ENCODE results near the gene PLPP6. TPM values are rescaled to one million over a fixed set of nuclear protein-coding genes. Genes with fewer than 3 reads are reported as not detected.

PLPP6 gene
- total RNA-seq, 4 donors from 2014 or later: 2.5 to 3.1 (median 2.5) TPM

DNA sequence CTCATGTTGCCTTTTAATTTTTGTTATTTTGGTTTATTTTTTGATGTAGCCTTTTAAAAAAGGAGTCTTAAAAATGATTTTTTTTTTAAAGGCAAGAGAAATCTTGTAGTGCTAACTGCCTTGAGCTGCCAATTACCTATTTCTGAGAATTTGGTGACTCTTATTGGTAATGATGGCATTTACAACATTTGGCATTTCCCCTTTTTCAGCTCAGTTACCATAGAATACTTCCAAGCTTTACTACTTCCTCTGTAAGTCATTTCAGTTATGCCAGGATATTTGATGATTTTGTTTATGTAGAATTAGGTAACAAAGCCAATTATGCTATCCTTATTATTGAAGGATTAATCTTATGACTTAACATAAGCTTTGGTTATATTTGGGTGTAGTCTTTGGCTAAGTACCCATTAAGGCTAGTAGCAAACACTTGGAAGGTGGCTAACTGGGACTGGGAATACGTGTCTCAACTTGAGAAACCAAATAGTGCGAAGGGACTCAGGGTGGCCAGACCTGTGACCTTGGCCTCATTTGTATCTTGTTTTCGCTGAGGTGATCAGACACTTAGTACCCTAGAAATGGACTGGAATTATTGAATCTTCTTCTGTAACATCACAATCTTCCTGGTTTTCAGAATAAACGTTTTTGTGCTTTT, 45.0 kb downstream of the PLPP6 start:
- in situ Hi-C loops (cut with MboI; ENCODE audit: low sequenced_read_pairs in 4 of 4): loop anchor here in 1 of 4 donors (25.0 kb wide), 1 partner anchor 105 kb away; no protein-coding TSS in a partner anchor
- peak overlapping the region in 3 of 4 donors; percentile 32 to 39 (median 36) for H3K27ac ChIP-seq
- TF ChIP-seq, protein P1, sequence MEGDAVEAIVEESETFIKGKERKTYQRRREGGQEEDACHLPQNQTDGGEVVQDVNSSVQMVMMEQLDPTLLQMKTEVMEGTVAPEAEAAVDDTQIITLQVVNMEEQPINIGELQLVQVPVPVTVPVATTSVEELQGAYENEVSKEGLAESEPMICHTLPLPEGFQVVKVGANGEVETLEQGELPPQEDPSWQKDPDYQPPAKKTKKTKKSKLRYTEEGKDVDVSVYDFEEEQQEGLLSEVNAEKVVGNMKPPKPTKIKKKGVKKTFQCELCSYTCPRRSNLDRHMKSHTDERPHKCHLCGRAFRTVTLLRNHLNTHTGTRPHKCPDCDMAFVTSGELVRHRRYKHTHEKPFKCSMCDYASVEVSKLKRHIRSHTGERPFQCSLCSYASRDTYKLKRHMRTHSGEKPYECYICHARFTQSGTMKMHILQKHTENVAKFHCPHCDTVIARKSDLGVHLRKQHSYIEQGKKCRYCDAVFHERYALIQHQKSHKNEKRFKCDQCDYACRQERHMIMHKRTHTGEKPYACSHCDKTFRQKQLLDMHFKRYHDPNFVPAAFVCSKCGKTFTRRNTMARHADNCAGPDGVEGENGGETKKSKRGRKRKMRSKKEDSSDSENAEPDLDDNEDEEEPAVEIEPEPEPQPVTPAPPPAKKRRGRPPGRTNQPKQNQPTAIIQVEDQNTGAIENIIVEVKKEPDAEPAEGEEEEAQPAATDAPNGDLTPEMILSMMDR (IDR thresholded peaks at IDR 0.05 in 4 of 5, conservative IDR thresholded peaks at IDR 0.05 in 1 of 5): no peak
- no peak for TF ChIP-seq POLR2A (IDR thresholded peaks at IDR 0.05)
- H3K4me1 ChIP-seq: peaks cover 0 to 7% of the 10 kb centered on the region in 2 donors
- no peak for DNase-seq
- intact Hi-C loops (cut with DNase I; ENCODE audit: low total_unique reads): no loop called here
- H3K9me3 ChIP-seq: no peaks in the 10 kb centered on the region
- H3K4me3 ChIP-seq: no peak overlapping the region
- no peaks in the 10 kb centered on the region for H3K27me3 ChIP-seq
- H3K36me3 ChIP-seq: peaks cover 5 to 48% of the 10 kb centered on the region in 2 donors
- ATAC-seq: no peak

DNA sequence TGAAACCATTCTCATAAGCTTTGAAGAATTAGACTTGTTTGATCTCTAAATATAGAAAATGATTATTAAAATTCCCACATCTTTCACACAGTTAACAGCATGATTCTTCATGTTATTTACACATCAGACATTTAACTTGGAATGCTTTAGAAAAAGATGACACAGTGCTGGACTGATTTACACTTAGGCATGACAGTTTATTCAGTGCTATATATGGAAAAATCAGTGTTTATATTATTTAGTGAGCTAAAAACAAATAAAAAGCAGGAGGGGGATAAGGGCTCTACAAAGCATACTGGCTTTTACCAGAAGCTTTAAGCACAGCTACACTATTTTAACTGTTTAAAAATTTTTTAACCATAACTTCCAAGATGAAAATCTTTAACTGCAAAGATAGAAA, 47.3 kb downstream of the PLPP6 start:
- in situ Hi-C loops (cut with MboI; ENCODE audit: low sequenced_read_pairs in 4 of 4): loop anchor here in 1 of 4 donors (25.0 kb wide), 1 partner anchor 103 kb away; no protein-coding TSS in a partner anchor

DNA sequence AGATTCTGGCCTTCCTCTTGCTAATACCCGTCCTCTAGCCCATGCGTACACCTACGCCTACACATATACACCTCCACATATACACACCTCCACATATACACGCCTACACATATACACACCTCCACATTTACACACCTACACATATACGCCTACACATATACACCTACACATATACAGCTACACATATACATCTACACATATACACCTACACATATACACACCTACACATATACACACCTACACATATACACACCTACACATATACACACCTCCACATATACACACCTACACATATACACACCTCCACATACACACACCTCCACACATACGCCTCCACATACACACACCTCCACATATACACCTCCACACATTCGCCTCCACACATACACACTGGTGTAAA, 51.8 kb downstream of the PLPP6 start:
- DNase-seq (no peak), ATAC-seq (no peak)
- Histone ChIP-seq H3K36me3 (peaks cover 0 to 35% of the 10 kb centered on the region in 2 donors), H3K4me1 (peaks cover 14 to 17% of the 10 kb centered on the region in 2 donors), H3K9me3 (no peaks in the 10 kb centered on the region), H3K27ac (no peak overlapping the region), H3K27me3 (no peaks in the 10 kb centered on the region), H3K4me3 (no peak overlapping the region)
- in situ Hi-C loops (cut with MboI; ENCODE audit: low sequenced_read_pairs in 4 of 4) (loop anchor here in 1 of 4 donors (25.0 kb wide), 1 partner anchor 98 kb away; no protein-coding TSS in a partner anchor), intact Hi-C loops (cut with DNase I; ENCODE audit: low total_unique reads) (no loop called here)
- TF ChIP-seq, protein P1 (IDR thresholded peaks at IDR 0.05 in 4 of 5, conservative IDR thresholded peaks at IDR 0.05 in 1 of 5): no peak
- TF ChIP-seq POLR2A (IDR thresholded peaks at IDR 0.05): no peak

More for the DNA sequence above, 47.3 kb downstream of the PLPP6 start:
- intact Hi-C loops (cut with DNase I; ENCODE audit: low total_unique reads): no loop called here
- Histone ChIP-seq H3K9me3 (no peaks in the 10 kb centered on the region), H3K4me1 (peaks cover 6 to 15% of the 10 kb centered on the region in 2 donors), H3K4me3 (no peak overlapping the region), H3K27me3 (no peaks in the 10 kb centered on the region), H3K27ac (no peak overlapping the region), H3K36me3 (peaks cover 5 to 31% of the 10 kb centered on the region in 2 donors)
- DNase-seq: no peak
- no peak for ATAC-seq
- TF ChIP-seq POLR2A (IDR thresholded peaks at IDR 0.05): no peak
- TF ChIP-seq, protein P1 (IDR thresholded peaks at IDR 0.05 in 4 of 5, conservative IDR thresholded peaks at IDR 0.05 in 1 of 5): no peak

DNA sequence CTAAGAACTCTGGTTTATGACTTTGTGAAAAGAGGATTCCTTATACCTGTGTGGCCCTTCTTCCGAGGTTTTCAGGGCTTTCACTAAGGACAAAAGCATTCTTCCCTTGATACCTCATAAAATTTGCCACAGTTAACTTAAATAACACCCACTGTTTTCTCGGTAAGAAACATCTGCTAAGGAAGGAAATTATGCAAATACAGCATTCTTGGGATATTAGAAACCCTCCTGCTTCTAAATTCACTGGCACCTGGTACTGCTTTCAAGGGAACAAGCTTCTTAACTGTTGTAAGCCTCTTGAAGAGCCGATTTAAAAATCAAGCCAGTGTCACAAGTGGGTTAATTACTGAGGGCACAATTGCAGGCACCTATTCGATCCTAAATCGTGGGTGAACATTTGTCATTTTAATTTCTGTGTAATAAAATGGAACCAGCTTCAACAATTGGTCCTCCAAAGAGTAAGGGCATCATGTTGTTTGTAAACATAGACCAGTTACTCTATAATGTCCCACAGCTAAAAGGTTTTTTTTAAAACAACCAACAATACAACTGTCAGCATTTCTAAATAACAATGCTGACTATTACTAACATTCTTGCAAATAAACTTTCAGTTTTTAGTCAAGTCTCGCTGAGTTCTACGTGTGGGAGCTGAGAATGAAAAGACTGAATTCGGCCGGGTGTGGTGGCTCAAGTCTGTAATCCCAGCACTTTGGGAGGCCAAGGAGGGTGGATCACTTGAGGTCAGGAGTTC, 52.3 kb downstream of the PLPP6 start:
- in situ Hi-C loops (cut with MboI; ENCODE audit: low sequenced_read_pairs in 4 of 4): loop anchor here in 1 of 4 donors (25.0 kb wide), 1 partner anchor 98 kb away; no protein-coding TSS in a partner anchor
- no peak for ATAC-seq
- H3K36me3 ChIP-seq: peaks cover 0 to 41% of the 10 kb centered on the region in 2 donors

More for the DNA sequence above, 52.3 kb downstream of the PLPP6 start:
- Histone ChIP-seq H3K9me3 (no peaks in the 10 kb centered on the region), H3K27ac (no peak overlapping the region), H3K27me3 (no peaks in the 10 kb centered on the region), H3K4me3 (no peak overlapping the region), H3K4me1 (peaks cover 14 to 18% of the 10 kb centered on the region in 2 donors)
- intact Hi-C loops (cut with DNase I; ENCODE audit: low total_unique reads): no loop called here
- TF ChIP-seq, protein P1 (IDR thresholded peaks at IDR 0.05 in 4 of 5, conservative IDR thresholded peaks at IDR 0.05 in 1 of 5): no peak
- TF ChIP-seq POLR2A (IDR thresholded peaks at IDR 0.05): no peak
- no peak for DNase-seq

Other genes starting within 250 kb of the PLPP6 start
- 1 to 10 TPM; 1.2 to 2.2 (median 1.6) TPM for gene SLC1A1, start 171.8 kb upstream of the PLPP6 start, total RNA-seq
- gene SPATA6L, start 4.2 kb downstream of the PLPP6 start, total RNA-seq: under 1 TPM in 2 of 4 donors, not detected in 2; 0.39 to 0.44 TPM
- 100 to 1,000 TPM in 3 of 4 donors, 10 to 100 TPM in 1; 91.1 to 157 (median 131) TPM for gene CDC37L1, start 17.3 kb downstream of the PLPP6 start, total RNA-seq
- 100 to 1,000 TPM; 163 to 270 (median 188) TPM for gene AK3, start 78.9 kb downstream of the PLPP6 start, total RNA-seq
- 10 to 100 TPM; 18.8 to 62.4 (median 26.2) TPM for gene RCL1, start 130.7 kb downstream of the PLPP6 start, total RNA-seq

Measured in gastrocnemius medialis (tissue), 4 donors.